H9 (cell line): Measurements from ENCODE around the gene EPHX1. TPM values are rescaled to one million over a fixed set of nuclear protein-coding genes. Genes with fewer than 3 reads are reported as not detected.
A peak's percentile ranks its signal among the peaks of the same experiment; 100 is the strongest.

Experiments
- DNase-seq: peaks from one replicate; pipeline ENCODE4 v3.0.0-alpha.2; 2017
- H2AFZ ChIP-seq: one replicate; pipeline ENCODE4 v1.6.1; 2013; ENCODE audit warnings: mild to moderate bottlenecking, low read length, control low read depth, moderate library complexity
- H2AK5ac ChIP-seq: 2 replicates; pipeline ENCODE4 v1.6.1; 2013; ENCODE audit warnings: low read length, control low read depth, mixed read lengths; ENCODE audit not compliant: insufficient read length
- H2BK120ac ChIP-seq: one replicate; pipeline ENCODE4 v1.6.1; 2013; ENCODE audit warnings: low read depth, mild to moderate bottlenecking, low read length, control low read depth, inconsistent platforms; ENCODE audit not compliant: poor library complexity, severe bottlenecking
- H2BK12ac ChIP-seq: 2 replicates; pipeline ENCODE4 v1.6.1; 2013; ENCODE audit warnings: low read length, control low read depth, mixed read lengths, low read depth; ENCODE audit not compliant: insufficient read length
- H2BK15ac ChIP-seq: 2 replicates; pipeline ENCODE4 v1.6.1; 2013; ENCODE audit warnings: low read depth, low read length, control low read depth
- H2BK20ac ChIP-seq: one replicate; pipeline ENCODE4 v1.6.1; 2013; ENCODE audit warnings: low read depth, mild to moderate bottlenecking, low read length, control low read depth, inconsistent platforms; ENCODE audit not compliant: poor library complexity, severe bottlenecking
- H2BK5ac ChIP-seq: 2 replicates; pipeline ENCODE4 v1.6.1; 2013; ENCODE audit warnings: low read length, control low read depth, mixed read lengths; ENCODE audit not compliant: insufficient read length
- H3K14ac ChIP-seq: 2 replicates; pipeline ENCODE4 v1.6.1; 2013; ENCODE audit warnings: low read length, control low read depth; ENCODE audit not compliant: insufficient read depth
- H3K18ac ChIP-seq: 2 replicates; pipeline ENCODE4 v1.6.1; 2013; ENCODE audit warnings: low read depth, mild to moderate bottlenecking, mixed read lengths, low read length, control low read depth; ENCODE audit not compliant: insufficient read length
- H3K23ac ChIP-seq: 2 replicates; pipeline ENCODE4 v1.6.1; 2013; ENCODE audit warnings: low read length, control low read depth, mixed read lengths, low read depth; ENCODE audit not compliant: insufficient read length
- H3K23me2 ChIP-seq: 2 replicates; pipeline ENCODE4 v1.6.1; 2013; ENCODE audit warnings: low read depth, mild to moderate bottlenecking, mixed read lengths, low read length, control low read depth; ENCODE audit not compliant: insufficient read length, poor library complexity, severe bottlenecking
- H3K27ac ChIP-seq: 2 replicates; pipeline ENCODE4 v1.5.1; 2013; ENCODE audit warnings: low read length, control low read depth, mixed read lengths, low read depth; ENCODE audit not compliant: insufficient read length
- H3K27me3 ChIP-seq: 2 replicates; pipeline ENCODE4 v1.6.1; 2013; ENCODE audit warnings: low read length, control low read depth, inconsistent platforms; ENCODE audit not compliant: insufficient read depth
- H3K4ac ChIP-seq: 2 replicates; pipeline ENCODE4 v1.6.1; 2013; ENCODE audit warnings: low read depth, mild to moderate bottlenecking, control low read depth, inconsistent platforms, low read length, moderate library complexity
- H3K4me1 ChIP-seq: 2 replicates; pipeline ENCODE4 v1.6.1; 2013; ENCODE audit warnings: low read length, control low read depth, inconsistent platforms; ENCODE audit not compliant: insufficient read depth
- H3K4me2 ChIP-seq: 2 replicates; pipeline ENCODE4 v1.6.1; 2013; ENCODE audit warnings: low read length, control low read depth, mixed read lengths; ENCODE audit not compliant: insufficient read length, insufficient read depth
- H3K56ac ChIP-seq: 2 replicates; pipeline ENCODE4 v1.6.1; 2013; ENCODE audit warnings: low read depth, mild to moderate bottlenecking, mixed read lengths, low read length, control low read depth; ENCODE audit not compliant: insufficient read length
- H3K79me1 ChIP-seq: 2 replicates; pipeline ENCODE4 v1.6.1; 2013; ENCODE audit warnings: low read depth, mild to moderate bottlenecking, moderate library complexity, low read length, control low read depth, inconsistent platforms; ENCODE audit not compliant: insufficient read depth, poor library complexity, severe bottlenecking
- H3K79me2 ChIP-seq: 2 replicates; pipeline ENCODE4 v1.6.1; 2013; ENCODE audit warnings: low read length, control low read depth, inconsistent platforms; ENCODE audit not compliant: insufficient read depth
- H3K9ac ChIP-seq: 2 replicates; pipeline ENCODE4 v1.6.1; 2013; ENCODE audit warnings: low read length, control low read depth, mixed read lengths; ENCODE audit not compliant: insufficient read length; ENCODE audit errors: extremely low read depth
- H3K9me3 ChIP-seq: one replicate; pipeline ENCODE4 v1.6.1; 2013; ENCODE audit warnings: low read depth, low read length, inconsistent platforms; ENCODE audit not compliant: control insufficient read depth
- H3T11ph ChIP-seq: one replicate; pipeline ENCODE4 v1.6.1; 2013; ENCODE audit warnings: mild to moderate bottlenecking, low read length, control low read depth, inconsistent platforms
- H4K20me1 ChIP-seq: one replicate; pipeline ENCODE4 v1.6.1; 2013; ENCODE audit not compliant: control insufficient read depth, insufficient read length, insufficient read depth
- H4K5ac ChIP-seq: 2 replicates; pipeline ENCODE4 v1.6.1; 2013; ENCODE audit warnings: low read depth, mild to moderate bottlenecking, mixed read lengths, low read length, control low read depth; ENCODE audit not compliant: insufficient read length
- H4K8ac ChIP-seq: replicated peaks from 2 replicates; pipeline ENCODE4 v1.6.1; 2013; ENCODE audit warnings: low read length, control low read depth, mixed read lengths, low read depth; ENCODE audit not compliant: insufficient read length
- H4K91ac ChIP-seq: 2 replicates; pipeline ENCODE4 v1.6.1; 2013; ENCODE audit warnings: low read depth, mild to moderate bottlenecking, moderate library complexity, mixed read lengths, low read length, control low read depth; ENCODE audit not compliant: insufficient read length
- H3K27ac Mint-ChIP-seq, 3 experiments: 2 replicates in 2 of 3; 3 replicates in 1 of 3; pipeline ENCODE4 v1.8.0; 2020 to 2021; ENCODE audit warnings: mixed read lengths in 3 of 3, mild to moderate bottlenecking in 1 of 3, moderate library complexity in 1 of 3
- H3K27me3 Mint-ChIP-seq: 2 replicates; pipeline ENCODE4 v1.8.0; 2021; ENCODE audit warnings: low read depth, mild to moderate bottlenecking, moderate library complexity, mixed read lengths
- H3K36me3 Mint-ChIP-seq, 3 experiments: 2 replicates in 2 of 3; 3 replicates in 1 of 3; pipeline ENCODE4 v1.8.0; 2020 to 2021; ENCODE audit warnings: low read depth in 3 of 3, mixed read lengths in 3 of 3; ENCODE audit not compliant: insufficient read depth in 1 of 3
- H3K4me1 Mint-ChIP-seq, 2 experiments: 2 replicates each; pipeline ENCODE4 v1.8.0; 2020; ENCODE audit warnings: mixed read lengths in 2 of 2
- H3K4me3 Mint-ChIP-seq, 2 experiments: 2 replicates in 1 of 2; 3 replicates in 1 of 2; pipeline ENCODE4 v1.8.0; 2020 to 2021; ENCODE audit warnings: mild to moderate bottlenecking in 2 of 2, mixed read lengths in 2 of 2, moderate library complexity in 1 of 2
- H3K9me3 Mint-ChIP-seq, 2 experiments: 2 replicates in 1 of 2; 3 replicates in 1 of 2; pipeline ENCODE4 v1.8.0; 2020; ENCODE audit warnings: mild to moderate bottlenecking in 2 of 2, mixed read lengths in 2 of 2, moderate library complexity in 1 of 2
- CTCF ChIP-seq: fragments of 200-600 bp; sonication (generic); conservative IDR thresholded peaks from 3 replicates; pipeline ENCODE4 v1.8.0; 2021; ENCODE audit warnings: antibody characterized with exemption, mild to moderate bottlenecking
- WGBS: extraction: QIAGEN DNeasy Blood & Tissue Kit; methylation state at CpG from one replicate; pipeline ENCODE4 v1.1.7; 2013; ENCODE audit warnings: missing lambda C conversion rate, low lambda C conversion rate, mixed read lengths; ENCODE audit not compliant: insufficient read length; ENCODE audit errors: extremely low coverage; 5-methylcytosine and 5-hydroxymethylcytosine counted together
- total RNA-seq: library from RNA; stranded (reverse); gene quantifications from 2 replicates; pipeline ENCODE4 v1.2.1, GENCODE V29; 2021

EPHX1 gene
- total RNA-seq, 1 experiment from 2014 or later, result 40.6 TPM

- no peak overlapping the region for H3K4me2 ChIP-seq
- peaks cover 0 to 13% (median 0%) of the 10 kb centered on the region in 3 experiments; a peak in 5 of 7 replicates for H3K36me3 Mint-ChIP-seq
- no peak overlapping the region for H2AK5ac ChIP-seq
These were observed 80.7 kb downstream of the EPHX1 start for GRCh38 chr1:225890346-225891228.

More at GRCh38 chr1:225890346-225891228, 80.7 kb downstream of the EPHX1 start:
- H3K23ac ChIP-seq, result no peak overlapping the region
- H3K27ac Mint-ChIP-seq, result peak overlapping the region in 2 of 3 experiments; percentile 64 to 96; a peak in 4 of 7 replicates
- no peak overlapping the region for H2BK5ac ChIP-seq
- no peak for TF ChIP-seq CTCF
- peaks cover 3% of the 10 kb centered on the region; the same call in 1 of the 2 replicates for H3K4me1 ChIP-seq
- no peak overlapping the region for H4K5ac ChIP-seq
- H3T11ph ChIP-seq, result no peak overlapping the region
- H3K9me3 ChIP-seq, result no peaks in the 10 kb centered on the region
- peak overlapping the region; percentile 98 for H4K91ac ChIP-seq
- no peaks in the 10 kb centered on the region for H3K23me2 ChIP-seq
- H2AFZ ChIP-seq, result no peak overlapping the region
- H3K79me1 ChIP-seq, result no peaks in the 10 kb centered on the region
- DNase-seq, result peak; percentile 84
- no peak overlapping the region for H4K8ac ChIP-seq
- no peak overlapping the region; the same call in 1 of the 2 replicates for H3K4ac ChIP-seq
- H3K4me1 Mint-ChIP-seq, result peaks cover 39% of the 10 kb centered on the region in 2 experiments
- peak overlapping the region; percentile 56 for H3K18ac ChIP-seq
- no peaks in the 10 kb centered on the region; a peak in 1 of 5 replicates for H3K9me3 Mint-ChIP-seq
- H3K27ac ChIP-seq, result no peak overlapping the region
- peaks cover 2% of the 10 kb centered on the region; the same call in 1 of the 2 replicates for H3K27me3 Mint-ChIP-seq
- no peak overlapping the region for H2BK15ac ChIP-seq
- no peaks in the 10 kb centered on the region for H4K20me1 ChIP-seq
- H2BK120ac ChIP-seq, result no peak overlapping the region
- H3K14ac ChIP-seq, result no peak overlapping the region
- no peak overlapping the region for H2BK20ac ChIP-seq
- H3K79me2 ChIP-seq, result peaks cover 2% of the 10 kb centered on the region; the same call in 1 of the 2 replicates
- no peak overlapping the region for H3K56ac ChIP-seq
- H3K9ac ChIP-seq, result no peak overlapping the region
- peak overlapping the region; percentile 25 to 38; a peak in 2 of 5 replicates for H3K4me3 Mint-ChIP-seq
- H3K27me3 ChIP-seq, result no peaks in the 10 kb centered on the region
- WGBS, result no CpG with 5 or more reads among the region's 6 CpGs
- H2BK12ac ChIP-seq, result peak overlapping the region; percentile 82
